Activated T-helper 17 cell treated with anti-CD3 and anti-CD28 coated beads, Interleukin-2, amount 50 U/mL, for 72 hours (primary cell): Measurements from ENCODE around the gene ADAMTS2. TPM values are rescaled to one million over a fixed set of nuclear protein-coding genes. Genes with fewer than 3 reads are reported as not detected.

ENCODE experiments used
- ATAC-seq: fragments of 150-1000 bp; cut with Tn5 transposase; replicated peaks from 2 replicates; pipeline ENCODE4 v1.10.0; 2021; ENCODE audit warnings: mild to moderate bottlenecking, moderate library complexity
- H3K27ac Mint-ChIP-seq: one replicate; pipeline ENCODE4 v1.8.0; 2022; ENCODE audit warnings: mixed read lengths
- H3K27me3 Mint-ChIP-seq: one replicate; pipeline ENCODE4 v1.8.0; 2022; ENCODE audit warnings: mixed read lengths
- H3K36me3 Mint-ChIP-seq: one replicate; pipeline ENCODE4 v1.8.0; 2022; ENCODE audit warnings: low read depth, mild to moderate bottlenecking, mixed read lengths
- H3K4me1 Mint-ChIP-seq: one replicate; pipeline ENCODE4 v1.8.0; 2022; ENCODE audit warnings: mixed read lengths
- H3K4me3 Mint-ChIP-seq: one replicate; pipeline ENCODE4 v1.8.0; 2022; ENCODE audit warnings: mild to moderate bottlenecking, mixed read lengths
- H3K9me3 Mint-ChIP-seq: one replicate; pipeline ENCODE4 v1.8.0; 2022; ENCODE audit warnings: mixed read lengths
- total RNA-seq, 2 donors: library from RNA; stranded (reverse); gene quantifications; one replicate each; pipeline ENCODE4 v1.2.3, GENCODE V29; 2022

ADAMTS2 gene
- total RNA-seq, 2 donors from 2014 or later, result not detected

GRCh38 chr5:179254638-179255271 lies 90.5 kb downstream of the ADAMTS2 start:
- Mint-ChIP-seq H3K27me3 (peaks cover 5% of the 10 kb centered on the region), H3K36me3 (no peaks in the 10 kb centered on the region), H3K9me3 (peaks cover 5% of the 10 kb centered on the region), H3K4me1 (no peaks in the 10 kb centered on the region), H3K27ac (no peak overlapping the region), H3K4me3 (no peak overlapping the region)
- ATAC-seq, result no peak

DNA sequence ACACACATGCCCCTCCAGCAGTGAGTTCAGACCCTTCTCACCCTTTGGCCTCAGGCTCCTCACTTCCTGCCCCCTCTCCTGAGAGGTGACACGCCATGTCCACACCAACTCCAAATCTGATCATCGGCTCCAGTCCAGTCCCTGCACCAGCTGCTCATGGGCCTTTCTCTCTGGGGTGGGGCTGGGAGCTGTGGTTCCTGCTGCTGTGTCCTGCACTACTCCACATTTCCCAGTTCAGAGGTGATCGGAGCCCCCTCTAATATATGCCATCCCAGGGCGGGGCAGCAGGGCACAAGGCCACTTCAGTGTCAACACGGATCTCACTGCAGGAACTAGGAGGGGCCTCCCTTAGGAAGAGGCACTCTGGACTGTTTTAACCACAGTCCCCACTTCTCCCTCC lies 91.5 kb downstream of the ADAMTS2 start:
- Mint-ChIP-seq H3K4me3 (no peak overlapping the region), H3K27ac (no peak overlapping the region), H3K36me3 (no peaks in the 10 kb centered on the region), H3K27me3 (peaks cover 5% of the 10 kb centered on the region), H3K4me1 (no peaks in the 10 kb centered on the region), H3K9me3 (peaks cover 5% of the 10 kb centered on the region)
- no peak for ATAC-seq

- no peak for ATAC-seq
- no peak overlapping the region for H3K27ac Mint-ChIP-seq
- H3K27me3 Mint-ChIP-seq, result peaks cover 5% of the 10 kb centered on the region
- H3K9me3 Mint-ChIP-seq, result peaks cover 5% of the 10 kb centered on the region
- H3K36me3 Mint-ChIP-seq, result no peaks in the 10 kb centered on the region
- H3K4me1 Mint-ChIP-seq, result no peaks in the 10 kb centered on the region
- no peak overlapping the region for H3K4me3 Mint-ChIP-seq
Observed at GRCh38 chr5:179251276-179251969, 93.8 kb downstream of the ADAMTS2 start.

DNA sequence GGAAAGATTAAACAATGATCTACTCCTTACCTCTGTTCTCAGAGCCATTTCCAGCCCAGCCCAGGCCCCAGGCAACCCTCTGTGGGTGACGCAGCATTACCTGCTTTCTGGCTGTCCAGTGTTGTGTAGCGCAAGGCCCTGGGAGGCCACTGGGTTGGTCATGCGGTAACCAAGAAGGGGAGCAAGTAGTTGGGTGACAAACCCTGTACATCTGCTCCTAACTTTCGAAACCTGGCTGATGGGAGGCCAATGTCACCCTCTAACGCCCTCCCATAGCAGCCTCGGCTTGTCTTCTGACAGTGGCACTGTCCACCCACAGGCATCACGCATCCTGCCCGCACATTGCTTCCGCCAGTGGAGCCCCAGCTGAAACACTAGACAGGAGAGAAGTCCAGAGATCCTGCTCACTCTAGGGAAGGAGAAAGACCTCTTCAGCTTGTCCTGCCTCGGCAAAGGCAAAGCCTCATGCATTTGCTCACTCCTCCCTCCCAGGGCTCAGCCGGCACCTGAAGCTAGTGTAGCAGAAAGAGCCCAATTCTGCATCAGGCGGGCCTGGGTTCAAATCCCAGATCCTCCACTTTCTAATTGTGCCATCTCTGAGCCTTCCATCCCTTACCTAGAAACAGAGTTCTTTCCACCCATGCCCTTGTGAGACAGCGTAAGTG lies 94.6 kb downstream of the ADAMTS2 start:
- Mint-ChIP-seq H3K27me3 (peaks cover 5% of the 10 kb centered on the region), H3K4me1 (no peaks in the 10 kb centered on the region), H3K4me3 (no peak overlapping the region), H3K36me3 (no peaks in the 10 kb centered on the region), H3K9me3 (peaks cover 5% of the 10 kb centered on the region), H3K27ac (no peak overlapping the region)
- ATAC-seq, result no peak

DNA sequence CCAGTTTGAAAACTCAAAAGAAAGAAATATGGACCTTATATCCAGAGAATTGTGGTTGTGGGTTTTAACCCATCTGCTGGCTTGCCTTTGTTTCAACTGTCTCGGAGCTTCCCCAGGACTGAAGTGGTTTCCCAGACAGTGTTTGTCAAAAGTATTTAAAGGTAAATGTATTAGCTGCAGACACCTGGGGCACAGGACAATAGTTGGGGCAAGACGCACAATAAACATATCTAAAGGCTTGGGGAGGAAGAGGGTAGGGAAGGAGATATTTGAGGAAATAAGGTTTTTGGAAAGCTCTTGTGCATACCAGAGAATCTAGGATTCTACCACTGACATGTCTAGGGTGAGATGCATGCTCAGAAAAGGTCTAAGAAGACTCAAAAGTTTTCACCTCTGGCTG lies 99.0 kb downstream of the ADAMTS2 start:
- Mint-ChIP-seq H3K4me3 (no peak overlapping the region), H3K36me3 (no peaks in the 10 kb centered on the region), H3K27ac (no peak overlapping the region), H3K9me3 (no peaks in the 10 kb centered on the region), H3K4me1 (no peaks in the 10 kb centered on the region), H3K27me3 (peaks cover 7% of the 10 kb centered on the region)
- no peak for ATAC-seq

DNA sequence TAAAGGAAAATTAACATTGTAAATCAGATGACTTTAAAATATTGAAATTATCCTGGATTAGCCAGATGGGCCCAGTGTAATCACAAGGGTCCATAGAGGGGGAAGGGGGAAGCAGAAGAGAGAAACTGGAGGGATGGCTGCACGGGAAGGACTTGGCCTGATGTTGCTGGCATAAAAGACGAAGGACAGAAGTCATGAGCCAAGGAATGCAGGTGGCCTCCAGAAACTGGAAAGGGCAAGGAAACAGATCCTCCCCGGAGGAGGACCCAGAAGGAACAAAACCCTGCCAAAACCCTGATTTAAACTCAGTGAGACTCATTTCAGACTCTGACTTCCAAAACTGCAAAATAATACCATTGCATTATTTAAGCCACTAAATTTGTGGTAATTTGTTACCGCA lies 100.2 kb downstream of the ADAMTS2 start:
- ATAC-seq, result no peak
- Mint-ChIP-seq H3K4me3 (no peak overlapping the region), H3K4me1 (no peaks in the 10 kb centered on the region), H3K36me3 (no peaks in the 10 kb centered on the region), H3K27ac (no peak overlapping the region), H3K27me3 (peaks cover 12% of the 10 kb centered on the region), H3K9me3 (no peaks in the 10 kb centered on the region)

DNA sequence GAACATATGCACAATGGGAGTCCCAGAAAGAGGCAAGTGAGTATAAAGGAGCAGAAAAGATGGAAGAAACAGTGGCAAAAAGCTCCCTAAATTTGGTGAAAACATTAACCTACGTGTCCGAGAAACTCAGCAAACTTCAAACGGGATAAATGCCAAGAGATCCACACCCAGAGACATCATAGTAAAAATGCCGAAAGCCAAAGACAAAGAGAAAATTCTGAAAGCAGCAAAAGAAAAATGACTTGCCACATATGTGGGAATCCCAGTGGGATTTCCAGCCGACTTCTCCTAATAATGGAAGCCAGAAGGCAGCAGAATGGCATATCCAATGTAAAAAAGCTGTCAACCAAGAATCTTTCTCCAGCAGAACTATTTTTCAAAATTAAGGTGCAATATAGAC lies 101.2 kb downstream of the ADAMTS2 start:
- H3K36me3 Mint-ChIP-seq, result no peaks in the 10 kb centered on the region
- H3K4me3 Mint-ChIP-seq, result no peak overlapping the region
- no peak overlapping the region for H3K27ac Mint-ChIP-seq
- no peak for ATAC-seq
- H3K4me1 Mint-ChIP-seq, result no peaks in the 10 kb centered on the region
- no peaks in the 10 kb centered on the region for H3K9me3 Mint-ChIP-seq
- peaks cover 21% of the 10 kb centered on the region for H3K27me3 Mint-ChIP-seq

- Mint-ChIP-seq H3K4me3 (no peak overlapping the region), H3K9me3 (no peaks in the 10 kb centered on the region), H3K36me3 (no peaks in the 10 kb centered on the region), H3K27me3 (peaks cover 26% of the 10 kb centered on the region), H3K4me1 (no peaks in the 10 kb centered on the region), H3K27ac (no peak overlapping the region)
- no peak for ATAC-seq
Observed at GRCh38 chr5:179243333-179243732, 101.9 kb downstream of the ADAMTS2 start.

- Mint-ChIP-seq H3K4me1 (no peaks in the 10 kb centered on the region), H3K36me3 (no peaks in the 10 kb centered on the region), H3K27ac (no peak overlapping the region), H3K9me3 (no peaks in the 10 kb centered on the region), H3K27me3 (peaks cover 27% of the 10 kb centered on the region), H3K4me3 (no peak overlapping the region)
- ATAC-seq, result no peak
Observed at GRCh38 chr5:179242676-179243075, 102.6 kb downstream of the ADAMTS2 start.

- H3K36me3 Mint-ChIP-seq, result no peaks in the 10 kb centered on the region
- no peak for ATAC-seq
- no peaks in the 10 kb centered on the region for H3K9me3 Mint-ChIP-seq
Observed at GRCh38 chr5:179241764-179242370, 103.4 kb downstream of the ADAMTS2 start.

GRCh38 chr5:179241175-179241574 lies 104.1 kb downstream of the ADAMTS2 start:
- no peak for ATAC-seq
- no peaks in the 10 kb centered on the region for H3K9me3 Mint-ChIP-seq
- no peak overlapping the region for H3K4me3 Mint-ChIP-seq
- H3K36me3 Mint-ChIP-seq, result no peaks in the 10 kb centered on the region
- H3K27ac Mint-ChIP-seq, result no peak overlapping the region
- H3K4me1 Mint-ChIP-seq, result no peaks in the 10 kb centered on the region
- H3K27me3 Mint-ChIP-seq, result peaks cover 30% of the 10 kb centered on the region

More at GRCh38 chr5:179241764-179242370, 103.4 kb downstream of the ADAMTS2 start:
- Mint-ChIP-seq H3K4me3 (no peak overlapping the region), H3K27me3 (peaks cover 30% of the 10 kb centered on the region), H3K4me1 (no peaks in the 10 kb centered on the region), H3K27ac (no peak overlapping the region)

GRCh38 chr5:179240561-179240960 lies 104.7 kb downstream of the ADAMTS2 start:
- peaks cover 30% of the 10 kb centered on the region for H3K27me3 Mint-ChIP-seq
- no peaks in the 10 kb centered on the region for H3K36me3 Mint-ChIP-seq
- no peak overlapping the region for H3K27ac Mint-ChIP-seq
- no peak overlapping the region for H3K4me3 Mint-ChIP-seq
- no peaks in the 10 kb centered on the region for H3K4me1 Mint-ChIP-seq
- no peak for ATAC-seq
- H3K9me3 Mint-ChIP-seq, result no peaks in the 10 kb centered on the region

DNA sequence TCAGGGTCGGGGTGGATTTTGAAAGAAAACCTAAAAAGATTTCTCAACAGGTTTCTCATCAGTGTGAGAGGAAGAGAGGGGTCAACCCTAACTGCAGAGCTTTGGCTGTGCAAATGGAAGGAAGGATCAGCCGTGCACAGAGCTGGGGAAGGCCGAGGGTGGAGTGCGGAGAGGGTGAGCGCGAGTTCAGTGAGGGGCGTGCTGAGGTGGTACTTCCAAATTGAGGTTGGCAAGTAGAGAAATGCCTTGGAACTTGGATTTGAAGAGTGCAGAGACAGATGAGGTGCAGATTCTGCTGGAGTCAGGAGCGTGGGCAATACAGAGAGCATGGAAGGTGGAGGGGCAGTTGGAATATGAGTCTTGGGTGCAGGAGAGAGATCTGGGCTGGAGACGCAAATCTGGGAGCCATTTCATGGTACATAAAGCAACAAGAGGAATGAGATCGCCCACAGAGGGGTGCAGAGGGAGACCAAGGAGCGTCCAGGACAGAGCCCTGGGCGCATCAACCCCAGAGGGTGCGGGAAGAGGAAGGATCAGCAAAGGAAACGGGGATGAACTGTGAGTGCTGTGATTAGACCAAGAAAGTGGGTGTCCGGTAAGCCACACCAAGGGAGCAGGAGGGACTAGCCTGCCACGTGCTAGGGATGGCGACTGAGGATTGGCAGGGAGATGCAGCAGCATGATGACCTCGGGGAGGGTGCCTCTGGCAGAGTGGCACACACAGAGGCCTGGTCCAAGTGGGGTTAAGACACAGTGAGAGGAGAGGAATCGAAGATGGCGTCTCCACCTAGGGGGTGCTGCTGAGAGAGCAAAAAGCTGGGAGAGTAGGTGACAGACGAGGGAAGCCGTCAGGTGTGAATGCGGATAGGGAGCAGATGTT lies 105.8 kb downstream of the ADAMTS2 start:
- H3K4me3 Mint-ChIP-seq, result no peak overlapping the region
- ATAC-seq, result no peak
- H3K27ac Mint-ChIP-seq, result no peak overlapping the region
- no peaks in the 10 kb centered on the region for H3K36me3 Mint-ChIP-seq
- no peaks in the 10 kb centered on the region for H3K9me3 Mint-ChIP-seq
- H3K27me3 Mint-ChIP-seq, result peaks cover 36% of the 10 kb centered on the region
- no peaks in the 10 kb centered on the region for H3K4me1 Mint-ChIP-seq

DNA sequence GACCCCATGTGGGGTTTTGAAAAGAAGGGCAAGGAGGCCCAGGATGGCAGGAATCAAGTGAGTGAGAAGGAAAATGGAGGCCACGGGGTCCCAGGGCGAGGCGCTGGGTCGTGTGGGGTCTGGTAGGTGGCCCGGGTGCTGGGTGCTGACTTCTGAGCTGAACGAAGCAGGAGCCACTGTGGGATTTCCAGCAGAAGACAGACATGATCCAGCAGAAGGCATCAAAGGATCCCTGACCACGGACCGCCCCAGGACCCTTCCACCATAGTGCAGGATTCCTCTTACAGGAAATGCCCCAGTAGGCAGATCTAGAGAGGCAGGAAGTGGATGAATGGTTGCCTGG lies 106.7 kb downstream of the ADAMTS2 start:
- ATAC-seq, result no peak
- H3K27ac Mint-ChIP-seq, result no peak overlapping the region
- no peaks in the 10 kb centered on the region for H3K4me1 Mint-ChIP-seq
- no peak overlapping the region for H3K4me3 Mint-ChIP-seq
- peaks cover 35% of the 10 kb centered on the region for H3K27me3 Mint-ChIP-seq
- no peaks in the 10 kb centered on the region for H3K36me3 Mint-ChIP-seq
- H3K9me3 Mint-ChIP-seq, result no peaks in the 10 kb centered on the region
